Neural cell (in vitro differentiated cells): Measurements from ENCODE around the gene GRAP2. TPM values are rescaled to one million over a fixed set of nuclear protein-coding genes. Genes with fewer than 3 reads are reported as not detected.

Source experiments
- H2AFZ ChIP-seq: fragments of 200-600, 300-800 bp; sonication (generic), shearing (Covaris generic); 2 replicates; pipeline ENCODE4 v1.6.0; 2014; ENCODE audit warnings: low read depth, mild to moderate bottlenecking, antibody characterized with exemption, low read length, moderate library complexity
- H3F3A ChIP-seq: fragments of 200-600 bp; shearing (Covaris generic); 2 replicates; pipeline ENCODE4 v1.6.1; 2016; ENCODE audit warnings: mild to moderate bottlenecking, moderate library complexity, mixed read lengths, antibody characterized with exemption, low read length; ENCODE audit not compliant: insufficient read depth, poor library complexity, severe bottlenecking
- H3K27ac ChIP-seq: fragments of 200-600, 300-800 bp; sonication (generic), shearing (Covaris generic); 2 replicates; pipeline ENCODE4 v1.5.1; 2014; ENCODE audit warnings: mild to moderate bottlenecking, low read length, moderate library complexity
- H3K27me3 ChIP-seq: fragments of 300-800, 200-600 bp; sonication (generic), shearing (Covaris generic); 2 replicates; pipeline ENCODE4 v1.6.0; 2014; ENCODE audit warnings: mild to moderate bottlenecking, low read depth, low read length, moderate library complexity; ENCODE audit not compliant: insufficient read depth
- H3K36me3 ChIP-seq: fragments of 300-800, 200-600 bp; sonication (generic), shearing (Covaris generic); 2 replicates; pipeline ENCODE4 v1.5.1; 2014; ENCODE audit warnings: mild to moderate bottlenecking, antibody characterized with exemption, low read length, moderate library complexity; ENCODE audit not compliant: insufficient read depth
- H3K4me2 ChIP-seq: fragments of 300-800, 200-600 bp; sonication (generic), shearing (Covaris generic); 2 replicates; pipeline ENCODE4 v1.6.0; 2014; ENCODE audit warnings: mild to moderate bottlenecking, low read length
- H3K4me3 ChIP-seq: fragments of 300-800, 200-600 bp; sonication (generic), shearing (Covaris generic); 2 replicates; pipeline ENCODE4 v1.5.1; 2014; ENCODE audit warnings: mild to moderate bottlenecking, low read length, moderate library complexity
- H3K79me2 ChIP-seq: fragments of 200-600 bp; shearing (Covaris generic); replicated peaks from 2 replicates; pipeline ENCODE4 v1.6.0; 2014; ENCODE audit warnings: mild to moderate bottlenecking, low read length, moderate library complexity; ENCODE audit not compliant: insufficient read depth
- H3K9ac ChIP-seq: fragments of 300-800, 200-600 bp; sonication (generic), shearing (Covaris generic); 2 replicates; pipeline ENCODE4 v1.6.1; 2016; ENCODE audit warnings: mild to moderate bottlenecking, low read length, mixed read lengths
- H3K9me2 ChIP-seq: fragments of 200-600 bp; shearing (Covaris generic); 2 replicates; pipeline ENCODE4 v1.6.1; 2016; ENCODE audit warnings: mild to moderate bottlenecking, low read length, mixed read lengths; ENCODE audit not compliant: insufficient read depth
- H3K9me3 ChIP-seq: fragments of 200-600, 300-800 bp; sonication (generic), shearing (Covaris generic); 2 replicates; pipeline ENCODE4 v1.6.1; 2016; ENCODE audit warnings: mild to moderate bottlenecking, mixed run types, low read length, moderate library complexity, mixed read lengths
- H4K20me1 ChIP-seq: fragments of 200-600 bp; shearing (Covaris generic); 2 replicates; pipeline ENCODE4 v1.6.1; 2016; ENCODE audit warnings: mild to moderate bottlenecking, mixed run types; ENCODE audit not compliant: insufficient read depth
- EP300 ChIP-seq: fragments of 450-650 bp; conservative IDR thresholded peaks from 2 replicates; pipeline ENCODE4 v1.6.1; 2014; ENCODE audit warnings: antibody characterized with exemption, mild to moderate bottlenecking, moderate library complexity; ENCODE audit not compliant: poor library complexity, severe bottlenecking
- EZH2 ChIP-seq: fragments of 200-600, 300-800 bp; shearing (Covaris generic), sonication (generic); IDR thresholded peaks from 2 replicates; pipeline ENCODE4 v1.6.1; 2014; ENCODE audit warnings: antibody characterized with exemption, low read length, borderline replicate concordance, mild to moderate bottlenecking; ENCODE audit not compliant: insufficient read depth, poor library complexity, severe bottlenecking
- MXI1 ChIP-seq: fragments of 450-650 bp; conservative IDR thresholded peaks from 2 replicates; pipeline ENCODE4 v1.6.1; 2014; ENCODE audit warnings: antibody characterized with exemption, mild to moderate bottlenecking; ENCODE audit not compliant: poor library complexity, severe bottlenecking
- POLR2AphosphoS5 ChIP-seq: IDR thresholded peaks from 2 replicates; pipeline ENCODE4 v1.6.1; 2012
- RAD21 ChIP-seq: fragments of 450-650 bp; conservative IDR thresholded peaks from 2 replicates; pipeline ENCODE4 v1.6.1; 2014; ENCODE audit warnings: antibody characterized with exemption, mild to moderate bottlenecking, moderate library complexity
- REST ChIP-seq: IDR thresholded peaks from 2 replicates; pipeline ENCODE4 v1.6.1; 2012; ENCODE audit warnings: borderline replicate concordance
- SMC3 ChIP-seq: fragments of 450-650 bp; conservative IDR thresholded peaks from 2 replicates; pipeline ENCODE4 v1.6.1; 2014; ENCODE audit warnings: antibody characterized with exemption, mild to moderate bottlenecking, moderate library complexity; ENCODE audit not compliant: poor library complexity
- TAF1 ChIP-seq: IDR thresholded peaks from 2 replicates; pipeline ENCODE4 v1.6.1; 2012; ENCODE audit warnings: low read depth
- polyA plus RNA-seq: library from polyadenylated mRNA; depleted of rRNA; stranded (reverse); fragments of >200 nt; gene quantifications from 2 replicates; pipeline ENCODE4 v1.2.3, GENCODE V29; 2014
- TF ChIP-seq, protein P1 (sequence below): fragments of 450-650 bp; IDR thresholded peaks from 2 replicates; pipeline ENCODE4 v1.5.1; 2014; ENCODE audit warnings: antibody characterized with exemption, mild to moderate bottlenecking, moderate library complexity; ENCODE audit not compliant: poor library complexity, severe bottlenecking

Gene GRAP2
- polyA plus RNA-seq, 1 donor from 2014 or later, result 0.30 TPM

- Histone ChIP-seq H3K4me2 (no peak overlapping the region), H3K9me3 (no peaks in the 10 kb centered on the region), H2AFZ (no peak overlapping the region), H3K27me3 (no peaks in the 10 kb centered on the region), H3K9ac (no peak overlapping the region), H3K79me2 (no peaks in the 10 kb centered on the region), H3K36me3 (no peaks in the 10 kb centered on the region), H3K27ac (no peak overlapping the region), H3K4me3 (no peak overlapping the region), H3K9me2 (no peaks in the 10 kb centered on the region), H4K20me1 (no peaks in the 10 kb centered on the region), H3F3A (no peaks in the 10 kb centered on the region)
- TF ChIP-seq POLR2AphosphoS5 (no peak), REST (no peak), EP300 (no peak), RAD21 (no peak), SMC3 (no peak), MXI1 (no peak), EZH2 (no peak), TAF1 (no peak)
- TF ChIP-seq, protein P1, sequence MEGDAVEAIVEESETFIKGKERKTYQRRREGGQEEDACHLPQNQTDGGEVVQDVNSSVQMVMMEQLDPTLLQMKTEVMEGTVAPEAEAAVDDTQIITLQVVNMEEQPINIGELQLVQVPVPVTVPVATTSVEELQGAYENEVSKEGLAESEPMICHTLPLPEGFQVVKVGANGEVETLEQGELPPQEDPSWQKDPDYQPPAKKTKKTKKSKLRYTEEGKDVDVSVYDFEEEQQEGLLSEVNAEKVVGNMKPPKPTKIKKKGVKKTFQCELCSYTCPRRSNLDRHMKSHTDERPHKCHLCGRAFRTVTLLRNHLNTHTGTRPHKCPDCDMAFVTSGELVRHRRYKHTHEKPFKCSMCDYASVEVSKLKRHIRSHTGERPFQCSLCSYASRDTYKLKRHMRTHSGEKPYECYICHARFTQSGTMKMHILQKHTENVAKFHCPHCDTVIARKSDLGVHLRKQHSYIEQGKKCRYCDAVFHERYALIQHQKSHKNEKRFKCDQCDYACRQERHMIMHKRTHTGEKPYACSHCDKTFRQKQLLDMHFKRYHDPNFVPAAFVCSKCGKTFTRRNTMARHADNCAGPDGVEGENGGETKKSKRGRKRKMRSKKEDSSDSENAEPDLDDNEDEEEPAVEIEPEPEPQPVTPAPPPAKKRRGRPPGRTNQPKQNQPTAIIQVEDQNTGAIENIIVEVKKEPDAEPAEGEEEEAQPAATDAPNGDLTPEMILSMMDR, result no peak
Observed at GRCh38 chr22:39916496-39916895, 15.6 kb downstream of the GRAP2 start.

GRCh38 chr22:39917197-39917643 lies 16.3 kb downstream of the GRAP2 start:
- Histone ChIP-seq H3F3A (no peaks in the 10 kb centered on the region), H3K4me2 (no peak overlapping the region), H2AFZ (no peak overlapping the region), H4K20me1 (no peaks in the 10 kb centered on the region), H3K4me3 (no peak overlapping the region), H3K9ac (no peak overlapping the region), H3K79me2 (no peaks in the 10 kb centered on the region), H3K9me3 (no peaks in the 10 kb centered on the region), H3K36me3 (no peaks in the 10 kb centered on the region), H3K9me2 (no peaks in the 10 kb centered on the region), H3K27me3 (no peaks in the 10 kb centered on the region), H3K27ac (no peak overlapping the region)
- TF ChIP-seq, protein P1, result no peak
- no peak for TF ChIP-seq MXI1
- TF ChIP-seq RAD21, result no peak
- no peak for TF ChIP-seq POLR2AphosphoS5
- no peak for TF ChIP-seq REST
- no peak for TF ChIP-seq SMC3
- TF ChIP-seq EZH2, result no peak
- TF ChIP-seq EP300, result no peak
- TF ChIP-seq TAF1, result no peak
